ENCODE data around the gene CNTNAP5. TPM values are rescaled to one million over a fixed set of nuclear protein-coding genes. Genes with fewer than 3 reads are reported as not detected.

The CNTNAP5 gene
- total RNA-seq, 4 donors from 2014 or later: not detected

- Histone ChIP-seq H3K4me3 (no peak overlapping the region), H3K9me3 (no peaks in the 10 kb centered on the region), H3K27ac (no peak overlapping the region), H3K27me3 (no peaks in the 10 kb centered on the region), H3K4me1 (no peaks in the 10 kb centered on the region), H3K36me3 (no peaks in the 10 kb centered on the region)
- TF ChIP-seq POLR2A (IDR thresholded peaks at IDR 0.05): no peak
- TF ChIP-seq, protein P1, sequence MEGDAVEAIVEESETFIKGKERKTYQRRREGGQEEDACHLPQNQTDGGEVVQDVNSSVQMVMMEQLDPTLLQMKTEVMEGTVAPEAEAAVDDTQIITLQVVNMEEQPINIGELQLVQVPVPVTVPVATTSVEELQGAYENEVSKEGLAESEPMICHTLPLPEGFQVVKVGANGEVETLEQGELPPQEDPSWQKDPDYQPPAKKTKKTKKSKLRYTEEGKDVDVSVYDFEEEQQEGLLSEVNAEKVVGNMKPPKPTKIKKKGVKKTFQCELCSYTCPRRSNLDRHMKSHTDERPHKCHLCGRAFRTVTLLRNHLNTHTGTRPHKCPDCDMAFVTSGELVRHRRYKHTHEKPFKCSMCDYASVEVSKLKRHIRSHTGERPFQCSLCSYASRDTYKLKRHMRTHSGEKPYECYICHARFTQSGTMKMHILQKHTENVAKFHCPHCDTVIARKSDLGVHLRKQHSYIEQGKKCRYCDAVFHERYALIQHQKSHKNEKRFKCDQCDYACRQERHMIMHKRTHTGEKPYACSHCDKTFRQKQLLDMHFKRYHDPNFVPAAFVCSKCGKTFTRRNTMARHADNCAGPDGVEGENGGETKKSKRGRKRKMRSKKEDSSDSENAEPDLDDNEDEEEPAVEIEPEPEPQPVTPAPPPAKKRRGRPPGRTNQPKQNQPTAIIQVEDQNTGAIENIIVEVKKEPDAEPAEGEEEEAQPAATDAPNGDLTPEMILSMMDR (IDR thresholded peaks at IDR 0.05): no peak
- TF ChIP-seq EP300 (IDR thresholded peaks at IDR 0.05): no peak
- TF ChIP-seq POLR2AphosphoS5 (IDR thresholded peaks at IDR 0.05): no peak
- DNase-seq (ENCODE audit: low spot score in 2 of 2): no peak
These were observed 137.2 kb downstream of the CNTNAP5 start for GRCh38 chr2:124162256-124162655.

DNA sequence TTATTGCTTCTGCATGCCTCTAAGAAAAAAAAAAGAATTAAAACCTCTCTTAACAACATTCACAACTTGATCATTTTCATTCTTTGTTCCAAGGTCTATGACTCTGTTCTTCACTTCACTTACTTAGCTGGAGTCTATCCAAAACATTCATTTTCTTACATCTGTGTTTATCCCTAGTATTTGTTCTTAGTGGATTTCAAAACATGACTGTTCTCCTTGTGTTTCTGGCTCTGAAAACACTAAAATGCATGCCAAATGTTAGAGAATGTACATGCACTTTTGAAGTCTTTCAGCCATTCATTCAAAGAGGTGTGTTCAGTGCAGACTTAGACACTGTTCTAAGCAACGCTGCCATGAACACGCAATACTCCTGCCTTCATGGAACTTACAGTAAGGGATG is 138.8 kb downstream of the CNTNAP5 start:
- Histone ChIP-seq H3K4me1 (no peaks in the 10 kb centered on the region), H3K9me3 (no peaks in the 10 kb centered on the region), H3K4me3 (no peak overlapping the region), H3K27ac (no peak overlapping the region), H3K27me3 (no peaks in the 10 kb centered on the region), H3K36me3 (no peaks in the 10 kb centered on the region)
- no peak for TF ChIP-seq POLR2AphosphoS5 (IDR thresholded peaks at IDR 0.05)
- TF ChIP-seq, protein P1 (IDR thresholded peaks at IDR 0.05): no peak
- DNase-seq (ENCODE audit: low spot score in 2 of 2): no peak
- 55% methylated on average over 2 of the region's 2 CpGs for WGBS

GRCh38 chr2:124165698-124166097 is 140.6 kb downstream of the CNTNAP5 start:
- no peak overlapping the region for H3K4me3 ChIP-seq
- no peak overlapping the region for H3K27ac ChIP-seq
- no peaks in the 10 kb centered on the region for H3K27me3 ChIP-seq
- H3K4me1 ChIP-seq: no peaks in the 10 kb centered on the region
- DNase-seq (ENCODE audit: low spot score in 2 of 2): no peak
- H3K9me3 ChIP-seq: no peaks in the 10 kb centered on the region
- H3K36me3 ChIP-seq: no peaks in the 10 kb centered on the region
- WGBS: 80% methylated on average over 6 of the region's 6 CpGs
- TF ChIP-seq, protein P1 (IDR thresholded peaks at IDR 0.05): no peak
- no peak for TF ChIP-seq POLR2AphosphoS5 (IDR thresholded peaks at IDR 0.05)

DNA sequence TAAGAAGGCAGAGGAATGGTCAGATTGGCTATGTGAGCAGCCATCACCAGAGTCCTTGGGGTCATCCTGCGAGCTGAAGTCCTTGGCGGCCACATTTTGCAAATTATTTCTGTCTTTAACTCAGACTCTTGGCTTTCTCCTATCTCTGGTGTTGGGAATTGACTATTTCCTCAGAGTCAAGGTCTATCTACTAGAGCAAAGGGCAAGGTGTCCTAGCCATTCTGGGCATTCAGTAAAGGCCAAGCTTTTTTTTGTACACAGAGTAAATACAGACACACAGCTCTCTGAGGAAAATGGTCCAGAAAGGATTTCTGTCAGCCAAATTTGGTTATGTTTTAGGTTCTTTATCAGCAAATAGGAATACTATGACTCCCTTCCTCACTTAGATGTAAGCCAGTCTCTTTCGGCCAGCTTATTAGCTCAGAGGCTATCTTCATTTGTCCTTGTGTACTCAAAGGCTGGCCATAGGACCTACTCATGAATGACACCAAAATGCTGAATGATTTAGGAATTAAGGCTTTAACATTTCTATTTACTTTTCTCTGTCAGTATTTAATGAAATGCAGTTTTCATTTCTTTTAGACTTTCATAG is 146.5 kb downstream of the CNTNAP5 start:
- Histone ChIP-seq H3K27ac (no peak overlapping the region), H3K4me3 (no peak overlapping the region), H3K36me3 (no peaks in the 10 kb centered on the region), H3K4me1 (no peaks in the 10 kb centered on the region), H3K9me3 (no peaks in the 10 kb centered on the region), H3K27me3 (no peaks in the 10 kb centered on the region)
- TF ChIP-seq, protein P1 (IDR thresholded peaks at IDR 0.05): no peak
- TF ChIP-seq POLR2A (IDR thresholded peaks at IDR 0.05) (no peak), EP300 (IDR thresholded peaks at IDR 0.05) (no peak), POLR2AphosphoS5 (IDR thresholded peaks at IDR 0.05) (no peak)
- DNase-seq (ENCODE audit: low spot score in 2 of 2): no peak
- 93% methylated on average over 3 of the region's 3 CpGs for whole genome bisulfite sequencing

DNA sequence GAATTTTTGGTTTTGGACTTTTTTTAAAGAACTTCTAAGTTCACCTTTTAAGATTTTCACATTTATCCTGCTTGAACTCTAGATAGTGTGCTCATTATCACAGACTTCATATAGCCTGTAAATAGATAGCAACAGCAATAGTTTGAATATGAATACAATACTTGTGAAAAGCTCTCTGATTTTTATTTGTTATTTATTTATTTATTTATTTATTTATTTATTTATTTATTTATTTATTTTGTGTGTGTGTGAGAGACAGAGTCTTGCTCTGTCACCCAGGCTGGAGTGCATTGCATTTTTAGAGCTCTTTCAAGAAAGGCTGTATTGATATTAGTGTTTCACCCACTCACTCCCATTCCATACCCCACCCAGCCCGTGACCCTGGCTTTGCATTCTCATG is 153.6 kb downstream of the CNTNAP5 start:
- no peak overlapping the region for H3K27ac ChIP-seq
- 78% methylated on average over 1 of the region's 1 CpG for WGBS
- no peaks in the 10 kb centered on the region for H3K27me3 ChIP-seq
- H3K9me3 ChIP-seq: no peaks in the 10 kb centered on the region
- H3K4me3 ChIP-seq: no peak overlapping the region
- H3K36me3 ChIP-seq: no peaks in the 10 kb centered on the region
- DNase-seq (ENCODE audit: low spot score in 2 of 2): no peak
- no peaks in the 10 kb centered on the region for H3K4me1 ChIP-seq
- no peak for TF ChIP-seq POLR2A (IDR thresholded peaks at IDR 0.05)

- H3K4me1 ChIP-seq: no peaks in the 10 kb centered on the region
- no peak overlapping the region for H3K27ac ChIP-seq
- H3K36me3 ChIP-seq: no peaks in the 10 kb centered on the region
- TF ChIP-seq POLR2AphosphoS5 (IDR thresholded peaks at IDR 0.05): no peak
- no peak overlapping the region for H3K4me3 ChIP-seq
- no peak for DNase-seq (ENCODE audit: low spot score in 2 of 2)
- no peaks in the 10 kb centered on the region for H3K27me3 ChIP-seq
- H3K9me3 ChIP-seq: no peaks in the 10 kb centered on the region
These were observed 155.5 kb downstream of the CNTNAP5 start for GRCh38 chr2:124180635-124181034.
